Small intestine (tissue), 7 donors: ENCODE data around the gene EFHD2. TPM values are rescaled to one million over a fixed set of nuclear protein-coding genes. Genes with fewer than 3 reads are reported as not detected.
A peak's percentile ranks its signal among the peaks of the same experiment; 100 is the strongest.

Experiments
- DNase-seq, 2 donors: peaks; one replicate each; pipeline versions ENCODE4 v3.0.0 to v3.0.0-alpha.2; 2013
- FAIRE-seq: peaks from 2 replicates; lab custom pipeline; 2012; peaks lifted over from hg19 to GRCh38; lab: Jason Lieb, UNC
- H3K27ac ChIP-seq, 3 donors: one replicate each; pipeline ENCODE4 v1.5.1; 2013; ENCODE audit warnings: low read length in 2 of 3, mild to moderate bottlenecking in 2 of 3, control low read depth in 1 of 3, inconsistent platforms in 1 of 3, low read depth in 1 of 3, moderate library complexity in 1 of 3
- H3K27me3 ChIP-seq, 3 donors: one replicate each; pipeline ENCODE4 v1.6.1; 2013; ENCODE audit warnings: low read length in 3 of 3, inconsistent platforms in 1 of 3; ENCODE audit not compliant: control insufficient read depth in 3 of 3, insufficient read depth in 3 of 3
- H3K36me3 ChIP-seq, 3 donors: one replicate each; pipeline ENCODE4 v1.6.1; 2013; ENCODE audit warnings: low read length in 3 of 3, inconsistent platforms in 1 of 3, low read depth in 1 of 3, mild to moderate bottlenecking in 1 of 3, moderate library complexity in 1 of 3; ENCODE audit not compliant: control insufficient read depth in 3 of 3, insufficient read depth in 2 of 3
- H3K4me1 ChIP-seq, 3 donors: one replicate each; pipeline ENCODE4 v1.6.1; 2013; ENCODE audit warnings: low read length in 2 of 3, inconsistent platforms in 1 of 3, low read depth in 1 of 3, mild to moderate bottlenecking in 1 of 3, moderate library complexity in 1 of 3; ENCODE audit not compliant: control insufficient read depth in 3 of 3, insufficient read depth in 2 of 3
- H3K4me3 ChIP-seq, 3 donors: one replicate each; pipeline ENCODE4 v1.5.1; 2013; ENCODE audit warnings: low read length in 3 of 3, control low read depth in 1 of 3, inconsistent platforms in 1 of 3, low read depth in 1 of 3, mild to moderate bottlenecking in 1 of 3, moderate library complexity in 1 of 3
- H3K9me3 ChIP-seq, 2 donors: one replicate each; pipeline ENCODE4 v1.6.1; 2013; ENCODE audit warnings: low read depth in 1 of 2, low read length in 1 of 2; ENCODE audit not compliant: control insufficient read depth in 2 of 2, insufficient read depth in 1 of 2
- WGBS, 3 donors: extraction: QIAGEN DNeasy Blood & Tissue Kit; methylation state at CpG; one replicate each; pipeline ENCODE4 v1.1.7; 2013; 5-methylcytosine and 5-hydroxymethylcytosine counted together
- polyA plus RNA-seq, 4 donors: library from polyadenylated mRNA; stranded (reverse) in 3 of 4; unstranded in 1 of 4; fragments of 200-250 nt in 3 of 4; fragments of 120-200 nt in 1 of 4; gene quantifications; one replicate each; pipeline versions ENCODE4 v1.2.1 to v1.2.3, GENCODE V29; 2013
- donor health status: healthy with polysubstance abuse.
- donor health status: control.
- donor health status: control.
- donor health status: Bipolar disorder and iron deficiency.
- donor health status: healthy.

EFHD2 gene
- polyA plus RNA-seq, 4 donors, result 61.1 to 149 (median 148) TPM

DNA sequence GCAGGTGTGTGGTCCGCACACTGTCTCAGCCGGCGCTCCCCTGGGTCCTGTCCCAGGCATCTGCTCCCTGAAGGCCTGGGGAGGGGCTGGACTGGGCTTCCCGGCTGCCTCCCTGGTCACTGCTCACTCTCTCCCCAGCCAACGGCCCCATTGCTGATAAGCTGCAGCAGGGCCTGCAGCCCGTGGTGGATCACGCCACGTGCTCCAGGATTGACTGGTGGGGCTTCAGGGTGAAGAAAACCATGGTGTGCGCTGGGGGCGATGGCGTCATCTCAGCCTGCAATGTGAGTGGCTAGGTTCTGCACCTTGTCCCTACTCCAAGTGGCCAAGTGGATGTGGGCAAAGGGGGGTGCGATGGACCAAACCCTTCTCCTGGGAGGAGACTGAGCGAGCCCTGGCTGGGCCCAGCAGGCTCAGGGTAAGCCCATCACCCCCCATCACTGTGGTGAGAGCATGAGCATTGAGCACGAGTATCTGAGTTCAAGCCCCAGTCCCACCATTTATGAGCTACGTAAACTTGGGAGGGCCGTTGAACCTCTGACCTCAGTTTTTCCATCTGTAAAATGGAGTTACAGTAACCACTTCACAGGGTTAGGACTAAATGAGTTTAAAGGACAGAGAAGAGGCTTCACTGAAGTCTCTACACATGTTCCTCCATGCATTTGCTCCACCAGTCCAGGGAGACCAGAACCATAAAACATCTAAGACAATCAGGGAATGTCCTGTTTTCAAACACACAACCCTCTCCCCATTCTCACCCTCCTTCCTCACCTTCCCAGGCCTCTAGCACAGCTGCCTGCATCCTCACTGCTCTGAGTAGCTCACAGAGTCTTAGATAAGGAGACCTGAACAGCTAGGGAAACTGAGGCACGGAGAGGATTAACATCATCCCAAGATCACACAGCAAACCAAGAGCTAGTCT lies 35.0 kb downstream of the EFHD2 start:
- Histone ChIP-seq H3K27me3 (no peaks in the 10 kb centered on the region), H3K9me3 (no peaks in the 10 kb centered on the region), H3K4me3 (no peak overlapping the region), H3K36me3 (no peaks in the 10 kb centered on the region), H3K27ac (no peak overlapping the region), H3K4me1 (no peaks in the 10 kb centered on the region)
- DNase-seq (no peak), FAIRE-seq (no peak)
- WGBS, 3 donors, result 78 to 82% (median 80%) methylated on average over 17 of the region's 17 CpGs

DNA sequence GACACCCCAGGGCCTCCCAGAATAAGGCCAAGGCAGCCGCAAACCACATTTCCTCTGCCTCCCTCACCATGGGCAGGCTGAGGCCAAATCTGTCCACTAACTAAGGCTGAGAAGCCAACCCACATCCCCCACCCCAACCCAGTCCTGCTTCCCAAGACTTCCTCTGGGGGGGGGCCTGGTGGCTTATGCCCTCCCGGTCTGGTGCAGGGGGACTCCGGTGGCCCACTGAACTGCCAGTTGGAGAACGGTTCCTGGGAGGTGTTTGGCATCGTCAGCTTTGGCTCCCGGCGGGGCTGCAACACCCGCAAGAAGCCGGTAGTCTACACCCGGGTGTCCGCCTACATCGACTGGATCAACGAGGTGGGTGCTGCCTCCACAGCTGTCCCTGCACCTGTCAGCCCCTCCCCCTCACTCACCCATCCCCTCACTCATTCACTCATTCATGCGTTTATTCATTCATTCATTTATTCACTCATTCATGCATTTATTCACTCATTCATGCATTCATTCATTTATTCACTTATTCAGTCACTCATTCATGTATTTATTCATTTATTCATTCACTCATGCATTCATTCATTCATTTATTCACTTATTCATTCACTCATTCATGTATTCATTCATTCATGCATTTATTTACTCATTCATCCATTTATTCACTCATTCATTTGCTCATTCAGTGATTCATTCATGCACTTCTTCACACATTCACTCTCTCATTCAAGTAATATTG lies 35.9 kb downstream of the EFHD2 start:
- DNase-seq (no peak), FAIRE-seq (no peak)
- 63 to 80% (median 75%) methylated on average over 6 to 14 of the region's 14 CpGs for WGBS, 3 donors
- H3K27me3 ChIP-seq, result no peaks in the 10 kb centered on the region
- no peaks in the 10 kb centered on the region for H3K36me3 ChIP-seq
- no peak overlapping the region for H3K4me3 ChIP-seq
- H3K4me1 ChIP-seq, result no peaks in the 10 kb centered on the region
- no peak overlapping the region for H3K27ac ChIP-seq
- H3K9me3 ChIP-seq, result peaks cover 0 to 3% of the 10 kb centered on the region in 2 donors

DNA sequence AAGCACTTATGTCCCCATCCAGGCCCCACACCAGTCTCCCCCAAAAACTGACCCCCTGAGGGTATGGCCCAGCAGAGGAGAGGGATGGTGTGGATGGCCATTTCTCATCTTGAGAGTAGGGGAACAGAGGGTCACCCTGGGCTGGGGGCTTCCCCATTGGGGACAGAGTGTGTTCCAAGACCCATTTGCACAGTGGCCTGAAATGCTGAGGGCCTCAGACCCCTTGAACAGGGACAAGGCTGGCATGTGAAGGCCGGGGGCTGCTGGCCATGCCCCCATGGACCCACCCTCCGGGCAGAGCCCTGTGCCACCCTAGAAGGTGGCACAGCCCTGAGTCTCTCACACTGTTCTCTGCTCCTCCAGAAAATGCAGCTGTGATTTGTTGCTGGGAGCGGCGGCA lies 36.5 kb downstream of the EFHD2 start:
- H3K27ac ChIP-seq, result no peak overlapping the region
- 16 to 60% (median 38%) methylated on average over 4 of the region's 4 CpGs for WGBS, 3 donors
- no peak overlapping the region for H3K4me3 ChIP-seq
- DNase-seq (no peak), FAIRE-seq (no peak)
- H3K9me3 ChIP-seq, result peaks cover 0 to 9% of the 10 kb centered on the region in 2 donors
- H3K27me3 ChIP-seq, result no peaks in the 10 kb centered on the region
- H3K4me1 ChIP-seq, result no peaks in the 10 kb centered on the region
- H3K36me3 ChIP-seq, result no peaks in the 10 kb centered on the region

DNA sequence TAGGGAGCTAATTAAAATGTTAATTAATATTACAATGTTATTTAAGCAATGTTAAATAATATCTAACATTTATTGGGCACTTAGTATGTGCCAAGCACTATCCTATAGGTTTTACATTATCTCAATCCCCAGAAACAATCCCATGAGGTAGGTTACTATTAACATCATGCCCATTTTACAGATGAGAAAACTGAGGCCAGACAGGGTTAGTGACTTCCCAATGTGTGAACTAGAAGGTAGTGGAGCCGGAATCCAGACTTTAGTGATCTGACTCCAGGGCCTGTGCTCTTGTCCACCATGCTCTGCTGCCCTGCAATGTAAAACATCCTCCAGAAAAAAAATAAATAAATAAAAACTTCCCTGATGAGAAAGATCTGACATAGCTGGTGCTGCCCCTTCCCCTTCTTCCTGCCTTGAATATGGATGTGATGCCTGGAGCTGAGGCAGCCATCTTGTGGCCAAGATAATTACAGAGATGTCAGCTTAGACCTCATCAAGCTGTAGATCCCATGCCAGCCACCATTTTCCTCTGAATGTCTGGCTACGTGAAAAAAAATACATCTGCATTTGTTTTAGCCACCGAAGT lies 39.3 kb downstream of the EFHD2 start:
- no peak overlapping the region for H3K27ac ChIP-seq
- 88 to 95% (median 90%) methylated on average over 3 of the region's 3 CpGs for WGBS, 3 donors
- H3K27me3 ChIP-seq, result no peaks in the 10 kb centered on the region
- H3K36me3 ChIP-seq, result no peaks in the 10 kb centered on the region
- DNase-seq, result no peak
- no peaks in the 10 kb centered on the region for H3K4me1 ChIP-seq
- H3K9me3 ChIP-seq, result peaks cover 0 to 20% of the 10 kb centered on the region in 2 donors
- no peak overlapping the region for H3K4me3 ChIP-seq
- no peak for FAIRE-seq

DNA sequence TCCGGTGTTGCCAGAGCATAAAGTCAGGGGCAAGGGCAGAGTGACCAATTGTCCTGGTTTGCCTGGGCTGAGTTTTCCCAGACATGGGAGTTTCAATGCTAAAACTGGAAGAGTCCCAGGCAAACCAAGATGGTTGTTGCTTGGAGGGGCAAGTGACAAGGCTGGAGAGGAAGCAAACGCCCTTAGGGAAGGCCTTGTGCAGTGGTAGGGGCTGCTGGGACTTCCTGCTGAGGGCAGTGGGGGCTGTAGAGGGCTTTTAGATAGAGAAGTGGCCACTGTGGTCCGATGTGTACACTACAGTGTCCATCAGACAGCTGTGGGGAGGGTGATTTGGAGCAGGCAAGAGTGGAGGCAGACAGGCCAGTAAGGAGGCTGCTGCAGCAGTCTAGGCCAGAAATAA lies 39.9 kb downstream of the EFHD2 start:
- H3K4me1 ChIP-seq, result no peaks in the 10 kb centered on the region
- H3K4me3 ChIP-seq, result no peak overlapping the region
- H3K27ac ChIP-seq, result no peak overlapping the region
- no peaks in the 10 kb centered on the region for H3K36me3 ChIP-seq
- no peaks in the 10 kb centered on the region for H3K27me3 ChIP-seq
- DNase-seq (no peak), FAIRE-seq (no peak)
- WGBS, 3 donors, result 62 to 79% (median 70%) methylated on average over 3 of the region's 3 CpGs
- H3K9me3 ChIP-seq, result peaks cover 0 to 20% of the 10 kb centered on the region in 2 donors

DNA sequence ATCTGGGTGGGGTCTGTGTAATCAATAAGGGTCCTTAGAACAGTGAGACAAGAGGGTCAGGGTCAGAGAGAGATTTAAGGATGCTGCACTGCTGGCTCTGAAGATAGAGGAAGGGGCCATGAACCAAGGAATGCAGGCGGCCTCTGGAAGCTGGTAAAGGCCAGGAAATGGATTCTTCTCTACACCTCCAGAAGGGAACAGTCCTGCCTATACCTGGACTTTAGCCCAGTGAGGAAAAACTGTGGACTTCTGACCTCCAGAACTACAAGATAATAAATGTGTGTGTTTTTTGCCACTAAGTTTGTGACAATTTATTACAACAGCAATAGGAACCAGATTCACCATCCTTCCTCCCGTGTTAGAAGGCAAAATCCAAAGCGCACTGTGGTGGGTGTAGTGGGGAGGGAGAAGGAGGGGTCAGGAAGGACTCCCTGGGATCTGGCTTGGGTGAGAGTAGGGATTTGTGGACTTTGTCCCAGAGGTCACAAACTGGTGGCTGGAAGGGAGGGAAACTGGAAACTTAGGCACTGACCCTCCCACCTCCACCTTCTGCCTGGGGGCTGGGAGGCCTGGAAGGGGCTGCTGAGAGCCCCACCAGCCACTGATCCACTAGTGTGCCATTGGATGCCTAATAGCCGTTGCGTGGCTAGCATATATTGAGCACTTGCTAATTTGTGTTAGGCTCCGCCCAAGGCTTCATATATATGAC lies 41.5 kb downstream of the EFHD2 start:
- H3K36me3 ChIP-seq, result no peaks in the 10 kb centered on the region
- no peaks in the 10 kb centered on the region for H3K4me1 ChIP-seq
- DNase-seq, result peak in 1 of 2 donors; percentile 64
- peaks cover 0 to 20% of the 10 kb centered on the region in 2 donors for H3K9me3 ChIP-seq
- FAIRE-seq, result no peak
- H3K27me3 ChIP-seq, result no peaks in the 10 kb centered on the region
- no peak overlapping the region for H3K27ac ChIP-seq
- 81 to 84% (median 83%) methylated on average over 6 of the region's 6 CpGs for WGBS, 3 donors
- H3K4me3 ChIP-seq, result no peak overlapping the region

DNA sequence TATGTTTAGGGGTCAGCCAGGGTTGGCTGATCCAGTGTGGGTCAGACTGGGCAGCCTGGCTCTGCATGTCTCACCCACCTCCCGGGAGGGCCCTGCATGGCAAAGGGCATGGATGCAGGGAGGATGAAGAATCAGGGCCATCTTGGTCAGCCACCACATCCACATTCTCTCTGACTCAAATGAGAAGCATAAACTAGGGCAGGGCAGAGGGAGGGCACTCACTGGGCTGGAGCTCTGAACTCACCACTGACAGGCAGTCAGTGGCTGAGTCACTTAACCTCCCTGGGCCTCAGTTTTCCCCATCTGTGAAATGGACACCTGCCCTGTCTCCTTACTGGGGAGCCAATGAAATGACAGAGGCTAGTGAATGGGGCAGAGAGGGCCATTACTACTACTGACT lies 42.5 kb downstream of the EFHD2 start:
- Histone ChIP-seq H3K27me3 (no peaks in the 10 kb centered on the region), H3K27ac (no peak overlapping the region), H3K9me3 (peaks cover 0 to 20% of the 10 kb centered on the region in 2 donors), H3K4me3 (no peak overlapping the region), H3K4me1 (peaks cover 0 to 7% (median 0%) of the 10 kb centered on the region in 3 donors), H3K36me3 (no peaks in the 10 kb centered on the region)
- 87 to 94% (median 94%) methylated on average over 1 of the region's 1 CpG for WGBS, 3 donors
- DNase-seq, result no peak
- no peak for FAIRE-seq
